SW480 (cell line): ENCODE measurements around the gene ZC3HAV1.
A peak's percentile ranks its signal among the peaks of the same experiment; 100 is the strongest.
"Not testable (repeated sequence)": the region's sequence is repeated elsewhere in the genome, so short reads cannot be mapped to it uniquely, and the experiment has no call there.

Experiments used
- DNase-seq: peaks from one replicate; pipeline ENCODE4 v3.0.0-alpha.2; 2016; ENCODE audit warnings: low spot score

ZC3HAV1 gene

GRCh38 chr7:139084709-139085108 is 24.8 kb downstream of the ZC3HAV1 start:
- no peak for DNase-seq

- no peak for DNase-seq
Observed at GRCh38 chr7:139081584-139081983, 27.9 kb downstream of the ZC3HAV1 start.

GRCh38 chr7:139080905-139081304 is 28.6 kb downstream of the ZC3HAV1 start:
- no peak for DNase-seq

GRCh38 chr7:139079861-139080260 is 29.7 kb downstream of the ZC3HAV1 start:
- no peak for DNase-seq

- DNase-seq: no peak
Observed at GRCh38 chr7:139078911-139079310, 30.6 kb downstream of the ZC3HAV1 start.

GRCh38 chr7:139078399-139078798 is 31.1 kb downstream of the ZC3HAV1 start:
- no peak for DNase-seq

- DNase-seq: not testable (repeated sequence)
Observed at GRCh38 chr7:139077706-139078105, 31.8 kb downstream of the ZC3HAV1 start.

- DNase-seq: no peak
Observed at GRCh38 chr7:139075871-139076686, 33.4 kb downstream of the ZC3HAV1 start.

GRCh38 chr7:139075031-139075652 is 34.4 kb downstream of the ZC3HAV1 start:
- peak; percentile 72 for DNase-seq

- DNase-seq: no peak
Observed at GRCh38 chr7:139072796-139073195, 36.7 kb downstream of the ZC3HAV1 start.

- no peak for DNase-seq
Observed at GRCh38 chr7:139071680-139072079, 37.8 kb downstream of the ZC3HAV1 start.

- no peak for DNase-seq
Observed at GRCh38 chr7:139068544-139069399, 40.7 kb downstream of the ZC3HAV1 start.

- DNase-seq: no peak
Observed at GRCh38 chr7:139066315-139066714, 43.2 kb downstream of the ZC3HAV1 start.

GRCh38 chr7:139065323-139065722 is 44.2 kb downstream of the ZC3HAV1 start:
- DNase-seq: no peak

GRCh38 chr7:139061416-139061815 is 48.1 kb downstream of the ZC3HAV1 start:
- no peak for DNase-seq

- no peak for DNase-seq
Observed at GRCh38 chr7:139060695-139061237, 48.8 kb downstream of the ZC3HAV1 start.

GRCh38 chr7:139059905-139060304 is 49.6 kb downstream of the ZC3HAV1 start:
- DNase-seq: no peak

GRCh38 chr7:139058943-139059342 is 50.6 kb downstream of the ZC3HAV1 start:
- DNase-seq: no peak

GRCh38 chr7:139055674-139056073 is 53.8 kb downstream of the ZC3HAV1 start:
- no peak for DNase-seq

GRCh38 chr7:139054656-139055055 is 54.9 kb downstream of the ZC3HAV1 start:
- DNase-seq: not testable (repeated sequence)

GRCh38 chr7:139054101-139054500 is 55.4 kb downstream of the ZC3HAV1 start:
- no peak for DNase-seq

- no peak for DNase-seq
Observed at GRCh38 chr7:139051655-139052054, 57.9 kb downstream of the ZC3HAV1 start.
